Measurements from ENCODE around the gene CSAG3.
"Not testable (repeated sequence)": the region's sequence is repeated elsewhere in the genome, so short reads cannot be mapped to it uniquely, and the experiment has no call there.

The CSAG3 gene

GRCh38 chrX:152758918-152759317 is at the start of gene CSAG3:
Gene CSAG3, plus strand, starts transcription at chrX:152759218.
- not testable (repeated sequence) for DNase-seq (ENCODE audit: low read depth)

GRCh38 chrX:152713195-152713594 is 45.8 kb upstream of the CSAG3 start:
- not testable (repeated sequence) for DNase-seq (ENCODE audit: low read depth)

- not testable (repeated sequence) for DNase-seq (ENCODE audit: low read depth)
Observed at GRCh38 chrX:152713815-152714787, 44.9 kb upstream of the CSAG3 start, which contains the start of gene MAGEA2B. Gene MAGEA2B, plus strand, starts transcription at chrX:152714628. Its CDS starts 2,479 bp downstream, at chrX:152717107.

DNA sequence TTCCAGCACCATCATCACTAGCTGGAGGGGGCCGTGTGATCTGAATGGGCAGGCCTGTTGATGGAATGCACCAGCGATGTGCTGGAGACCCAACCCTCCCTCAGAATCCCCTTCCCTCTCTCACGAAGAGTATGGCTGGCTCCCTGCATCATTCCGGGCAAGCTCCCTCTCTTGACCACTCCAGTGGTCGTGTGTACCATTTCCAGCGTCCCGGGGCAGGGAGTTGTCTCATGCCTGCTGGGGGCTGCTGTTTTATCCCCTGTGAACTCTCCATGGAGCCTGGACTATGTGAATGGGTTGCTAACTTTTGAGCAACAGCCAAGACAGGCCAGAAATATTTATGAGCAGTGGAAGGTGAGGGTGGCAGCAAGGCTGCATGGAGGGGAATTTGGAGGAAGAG is 33.6 kb upstream of the CSAG3 start:
- no peak for DNase-seq (ENCODE audit: low read depth)

GRCh38 chrX:152733261-152733975 is 25.6 kb upstream of the CSAG3 start, which contains the start of the genes CSAG1 and MAGEA12:
Gene CSAG1, minus strand, starts transcription at chrX:152733721. Its CDS starts 1,261 bp downstream, at chrX:152732460.
Gene MAGEA12, plus strand, starts transcription at chrX:152733757. Its CDS starts 2,405 bp downstream, at chrX:152736162.
- DNase-seq (ENCODE audit: low read depth), result no peak

DNA sequence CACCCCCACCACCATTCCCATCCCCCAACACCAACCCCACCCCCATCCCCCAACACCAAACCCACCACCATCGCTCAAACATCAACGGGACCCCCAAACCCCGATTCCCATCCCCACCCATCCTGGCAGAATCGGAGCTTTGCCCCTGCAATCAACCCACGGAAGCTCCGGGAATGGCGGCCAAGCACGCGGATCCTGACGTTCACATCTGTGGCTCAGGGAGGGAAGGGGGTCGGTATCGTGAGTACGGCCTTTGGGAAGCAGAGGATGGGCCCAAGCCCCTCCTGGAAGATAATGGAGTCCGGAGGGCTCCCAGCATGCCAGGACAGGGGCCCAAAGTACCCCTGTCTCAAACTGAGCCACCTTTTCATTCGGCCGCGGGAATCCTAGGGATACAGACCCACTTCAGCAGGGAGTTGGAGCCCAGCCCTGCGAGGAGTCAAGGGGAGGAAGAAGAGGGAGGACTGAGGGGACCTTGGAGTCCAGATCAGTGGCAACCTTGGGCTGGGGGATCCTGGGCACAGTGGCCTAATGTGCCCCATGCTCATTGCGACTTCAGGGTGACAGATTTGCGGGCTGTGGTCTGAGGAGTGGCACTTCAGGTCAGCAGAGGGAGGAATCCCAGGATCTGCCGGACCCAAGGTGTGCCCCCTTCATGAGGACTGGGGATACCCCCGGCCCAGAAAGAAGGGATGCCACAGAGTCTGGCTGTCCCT is 24.7 kb upstream of the CSAG3 start:
- DNase-seq (ENCODE audit: low read depth), result not testable (repeated sequence)

GRCh38 chrX:152735101-152735500 is 23.9 kb upstream of the CSAG3 start:
- no peak for DNase-seq (ENCODE audit: low read depth)

- no peak for DNase-seq (ENCODE audit: low read depth)
Observed at GRCh38 chrX:152735860-152736511, 23.0 kb upstream of the CSAG3 start.

GRCh38 chrX:152736528-152736927 is 22.5 kb upstream of the CSAG3 start:
- DNase-seq (ENCODE audit: low read depth), result not testable (repeated sequence)

DNA sequence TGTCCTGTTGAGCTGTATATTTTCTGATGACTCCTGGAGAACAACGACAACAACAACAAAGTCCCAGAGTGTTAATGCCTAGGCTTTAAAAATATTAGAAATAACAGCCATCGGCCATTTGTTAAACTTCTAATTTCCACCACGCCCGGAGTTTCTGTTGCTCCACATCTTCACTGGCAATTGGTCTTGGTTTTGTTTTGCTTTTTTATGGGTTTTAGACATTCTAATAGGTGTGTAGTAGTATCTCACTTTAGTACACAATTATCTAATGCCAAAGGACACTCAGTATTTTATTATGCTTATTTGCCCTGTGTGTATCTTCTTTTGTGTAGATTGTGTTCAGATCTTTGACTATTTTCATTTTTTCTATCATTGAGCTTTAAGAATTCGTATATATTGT is 20.5 kb upstream of the CSAG3 start:
- DNase-seq (ENCODE audit: low read depth), result no peak

- DNase-seq (ENCODE audit: low read depth), result not testable (repeated sequence)
Observed at GRCh38 chrX:152753686-152754650, 5.0 kb upstream of the CSAG3 start, which contains the start of gene MAGEA2. Gene MAGEA2, minus strand, starts transcription at chrX:152753842. Its CDS starts 2,479 bp downstream, at chrX:152751363.

DNA sequence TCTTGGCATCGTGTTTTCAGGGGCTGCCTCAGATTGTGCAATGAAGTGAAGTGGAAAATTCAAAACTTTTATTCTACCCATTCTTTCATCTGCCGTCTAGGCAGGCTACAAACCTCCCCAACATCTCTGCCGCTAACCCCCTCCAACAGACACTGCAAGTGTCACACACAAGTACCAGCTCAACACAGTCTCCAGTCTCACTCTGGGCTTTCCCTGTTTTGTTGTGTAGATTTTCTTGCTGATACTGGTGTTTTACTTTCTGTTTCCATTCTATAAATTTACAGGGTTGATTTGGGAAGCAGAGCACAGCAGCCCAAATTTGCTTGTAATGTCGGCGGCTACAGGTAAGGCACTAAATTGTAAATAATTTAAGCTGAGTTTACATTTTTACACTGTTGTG is 4.1 kb upstream of the CSAG3 start:
- not testable (repeated sequence) for DNase-seq (ENCODE audit: low read depth)

GRCh38 chrX:152759544-152759943 is 526 bp downstream of the CSAG3 start:
- DNase-seq (ENCODE audit: low read depth), result not testable (repeated sequence)

DNA sequence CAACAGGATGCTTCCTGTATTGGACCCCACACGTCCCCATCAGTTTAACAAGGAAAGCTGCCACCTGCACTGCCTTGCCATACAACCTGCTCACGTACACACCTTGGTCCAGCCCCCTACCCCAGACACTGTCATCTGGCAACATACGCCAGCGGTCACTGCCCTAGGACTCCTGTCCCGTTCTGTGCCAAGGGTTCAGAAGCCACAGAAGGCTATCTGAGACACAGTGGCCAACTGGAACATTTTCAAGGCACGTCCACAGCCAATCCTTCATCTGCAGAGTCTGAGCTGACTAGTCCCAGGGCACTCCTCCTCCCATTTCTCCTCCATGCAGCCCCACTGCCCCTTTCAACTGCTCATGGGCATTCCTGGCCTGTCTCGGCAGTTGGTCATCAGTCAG is 2.6 kb downstream of the CSAG3 start:
- DNase-seq (ENCODE audit: low read depth), result not testable (repeated sequence)

GRCh38 chrX:152766562-152766961 is 7.5 kb downstream of the CSAG3 start:
- not testable (repeated sequence) for DNase-seq (ENCODE audit: low read depth)

DNA sequence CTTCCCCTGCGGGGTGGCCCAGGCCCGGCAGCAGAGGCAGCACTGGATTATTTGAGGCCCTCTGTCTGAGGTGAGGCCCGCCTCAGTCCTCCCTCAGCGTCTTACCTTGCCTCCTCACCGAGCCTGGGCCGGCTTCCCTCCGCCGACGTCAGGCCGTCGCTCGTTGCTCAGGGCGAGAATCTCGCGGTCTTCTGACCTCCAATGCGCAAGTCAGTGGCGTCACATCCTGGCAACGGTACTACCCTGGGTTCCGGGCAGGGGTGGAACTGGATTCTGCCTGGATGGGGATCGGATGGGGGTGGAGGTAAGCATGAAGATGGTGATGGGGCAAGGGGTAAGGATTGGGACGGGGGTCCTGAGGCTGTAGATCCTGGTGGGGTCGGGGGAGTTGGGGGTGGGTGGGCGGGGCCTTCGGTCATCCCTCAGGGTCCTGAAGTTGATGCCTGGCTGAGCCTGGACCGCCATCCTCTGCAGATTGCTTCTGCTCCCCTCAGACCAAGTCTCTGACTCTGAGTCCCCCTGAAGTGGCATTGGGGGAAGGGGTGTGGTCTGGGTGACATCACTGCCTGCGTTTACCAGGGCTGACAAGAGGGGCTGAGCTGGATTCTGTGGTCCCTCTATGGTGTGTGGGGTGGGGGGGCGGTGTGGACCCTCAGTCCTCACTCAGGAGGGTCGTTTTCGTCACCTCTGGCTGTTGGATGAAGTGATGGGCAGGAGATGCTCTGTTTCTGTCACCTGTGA is 10.7 kb downstream of the CSAG3 start, which contains the start of gene MAGEA6:
Gene MAGEA6 (minus strand): TSS at position 141 of the 741 bp plus-strand sequence. CDS start 2,039 bp downstream, outside the sequence.
- DNase-seq (ENCODE audit: low read depth), result not testable (repeated sequence)

GRCh38 chrX:152787062-152787461 is 28.0 kb downstream of the CSAG3 start:
- not testable (repeated sequence) for DNase-seq (ENCODE audit: low read depth)

DNA sequence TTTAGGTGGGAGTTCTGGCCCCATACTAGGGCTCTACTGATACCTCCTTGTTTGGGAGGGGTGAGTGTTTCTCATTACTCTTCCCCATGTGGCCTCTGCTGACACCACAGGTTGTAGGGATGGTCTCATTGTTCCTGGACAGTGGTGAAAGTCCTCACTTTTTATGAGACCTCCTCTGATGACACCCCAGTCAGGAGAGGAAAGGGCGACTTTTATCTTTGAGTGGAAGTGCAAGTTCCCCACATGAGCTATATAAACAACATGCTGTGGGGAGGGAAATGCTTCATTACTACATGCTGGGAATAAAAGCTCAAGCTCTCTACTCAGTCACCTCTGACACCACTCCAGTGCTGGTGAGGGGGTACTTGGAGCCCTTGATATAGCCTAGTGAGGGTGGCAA is 39.9 kb downstream of the CSAG3 start:
- DNase-seq (ENCODE audit: low read depth), result no peak

- no peak for DNase-seq (ENCODE audit: low read depth)
Observed at GRCh38 chrX:152806035-152806434, 47.0 kb downstream of the CSAG3 start.

Data from non-pigmented ciliary epithelial cell (primary cell).